Activated CD8-positive, alpha-beta memory T cell treated with anti-CD3 and anti-CD28 coated beads, Interleukin-2, amount 50 U/mL, for 24 hours (primary cell): ENCODE data around the gene UBL4B.

Experiments
- DNase-seq: peaks from one replicate; pipeline ENCODE4 v3.0.0-alpha.2; 2020; ENCODE audit errors: extremely low read depth

Gene UBL4B

DNA sequence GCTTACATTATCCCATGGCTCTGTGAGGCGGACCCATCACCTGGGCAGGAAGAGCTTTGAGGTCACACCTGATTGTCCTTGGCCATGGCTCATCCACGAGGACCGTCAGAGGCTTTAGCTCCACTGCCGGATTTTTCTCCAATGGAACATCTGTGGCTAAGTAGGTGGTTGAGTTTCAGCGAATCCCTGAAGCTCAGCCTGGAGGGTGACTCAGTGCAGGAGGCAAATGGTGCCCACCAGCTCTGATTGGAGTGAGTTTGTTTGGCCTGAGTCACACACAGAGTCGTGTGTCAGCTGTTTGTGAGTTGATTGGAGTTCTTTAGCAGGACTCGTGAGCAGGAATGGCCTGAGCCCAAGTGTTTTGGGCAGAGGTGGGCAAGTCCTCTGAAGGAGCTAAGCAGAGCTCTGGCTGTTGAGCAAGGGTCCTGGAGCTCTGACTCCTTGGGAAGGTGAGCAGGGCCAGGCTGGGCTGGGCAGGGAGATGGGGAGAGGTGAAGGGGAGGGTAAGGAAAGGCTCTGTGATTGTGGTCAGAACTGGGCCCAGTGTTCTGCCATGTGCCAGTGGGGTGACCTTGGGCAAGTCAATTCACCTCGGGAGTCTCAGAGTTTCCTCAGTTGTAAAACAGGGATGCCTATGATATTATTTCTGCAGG is 40.0 kb downstream of the UBL4B start:
- DNase-seq: no peak

DNA sequence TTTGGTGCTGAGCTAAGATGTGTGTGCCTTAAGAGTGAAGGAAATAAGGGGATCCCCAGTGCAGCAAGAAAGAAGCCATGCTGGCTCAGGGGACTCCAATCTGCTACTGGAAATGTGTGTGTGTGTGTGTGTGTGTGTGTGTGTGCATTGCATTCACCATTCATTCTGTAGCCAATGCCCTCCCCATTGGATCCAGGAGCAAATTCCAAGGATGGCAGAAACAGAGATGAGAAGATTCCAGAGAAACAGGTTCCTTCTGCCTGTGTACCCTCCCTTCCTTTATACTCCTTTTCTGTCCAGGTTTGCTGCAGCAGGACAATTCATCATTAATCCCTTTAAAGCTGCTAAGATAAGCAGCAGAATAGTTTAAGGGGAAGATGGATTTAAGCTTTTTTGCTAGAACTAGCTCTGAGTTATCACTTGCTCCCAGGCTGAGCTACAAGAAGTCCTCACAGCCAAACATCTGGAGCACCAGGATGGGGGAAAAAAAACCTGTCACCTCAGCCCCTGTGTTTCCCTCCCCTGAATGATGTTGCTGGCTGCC is 41.2 kb downstream of the UBL4B start:
- DNase-seq: no peak

- DNase-seq: no peak
These were observed 43.8 kb downstream of the UBL4B start for GRCh38 chr1:110155878-110156522.

- no peak for DNase-seq
These were observed 46.0 kb downstream of the UBL4B start for GRCh38 chr1:110158261-110158660.

GRCh38 chr1:110159168-110159567 is 46.9 kb downstream of the UBL4B start:
- DNase-seq: no peak

GRCh38 chr1:110160538-110161100 is 48.4 kb downstream of the UBL4B start:
- no peak for DNase-seq

GRCh38 chr1:110161165-110161564 is 48.9 kb downstream of the UBL4B start:
- no peak for DNase-seq

GRCh38 chr1:110161849-110162248 is 49.6 kb downstream of the UBL4B start:
- DNase-seq: no peak
